ENCODE results near the gene POLR3B.

Gene POLR3B

DNA sequence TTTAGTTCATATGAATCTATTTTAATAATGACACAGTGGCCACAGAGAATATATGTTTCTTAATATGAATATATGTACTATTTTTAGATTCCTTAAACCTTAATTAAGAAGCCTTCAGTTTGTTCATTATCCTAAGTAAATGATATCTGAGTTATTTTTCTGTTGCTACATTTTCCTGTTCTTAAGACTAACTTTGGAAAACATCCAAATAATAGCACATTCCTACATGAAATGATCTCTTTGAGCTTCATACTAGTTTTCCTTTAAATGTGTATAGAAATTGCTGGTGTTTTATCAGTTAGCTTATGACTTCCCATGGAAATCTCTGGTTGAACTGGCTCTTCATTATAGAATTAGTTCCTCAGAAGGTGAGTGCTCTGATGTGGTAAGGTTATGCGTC, 72.1 kb downstream of the POLR3B start:
- Histone ChIP-seq H3K4me1 (no peaks in the 10 kb centered on the region), H3K4me3 (ENCODE audit: low read depth, low read length) (no peak overlapping the region), H3K27me3 (ENCODE audit: control insufficient read depth, insufficient read depth, low read length) (no peaks in the 10 kb centered on the region), H3K79me2 (no peaks in the 10 kb centered on the region), H3K9me3 (ENCODE audit: control insufficient read depth, low read length) (no peaks in the 10 kb centered on the region), H3K4me2 (ENCODE audit: low read length) (no peak overlapping the region), H3K9ac (no peak overlapping the region), H3K27ac (no peak overlapping the region), H3K36me3 (ENCODE audit: control insufficient read depth, insufficient read depth, low read length) (no peaks in the 10 kb centered on the region), H2AFZ (no peak overlapping the region)
- TF ChIP-seq, protein P1, sequence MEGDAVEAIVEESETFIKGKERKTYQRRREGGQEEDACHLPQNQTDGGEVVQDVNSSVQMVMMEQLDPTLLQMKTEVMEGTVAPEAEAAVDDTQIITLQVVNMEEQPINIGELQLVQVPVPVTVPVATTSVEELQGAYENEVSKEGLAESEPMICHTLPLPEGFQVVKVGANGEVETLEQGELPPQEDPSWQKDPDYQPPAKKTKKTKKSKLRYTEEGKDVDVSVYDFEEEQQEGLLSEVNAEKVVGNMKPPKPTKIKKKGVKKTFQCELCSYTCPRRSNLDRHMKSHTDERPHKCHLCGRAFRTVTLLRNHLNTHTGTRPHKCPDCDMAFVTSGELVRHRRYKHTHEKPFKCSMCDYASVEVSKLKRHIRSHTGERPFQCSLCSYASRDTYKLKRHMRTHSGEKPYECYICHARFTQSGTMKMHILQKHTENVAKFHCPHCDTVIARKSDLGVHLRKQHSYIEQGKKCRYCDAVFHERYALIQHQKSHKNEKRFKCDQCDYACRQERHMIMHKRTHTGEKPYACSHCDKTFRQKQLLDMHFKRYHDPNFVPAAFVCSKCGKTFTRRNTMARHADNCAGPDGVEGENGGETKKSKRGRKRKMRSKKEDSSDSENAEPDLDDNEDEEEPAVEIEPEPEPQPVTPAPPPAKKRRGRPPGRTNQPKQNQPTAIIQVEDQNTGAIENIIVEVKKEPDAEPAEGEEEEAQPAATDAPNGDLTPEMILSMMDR (IDR thresholded peaks at IDR 0.05) = no peak

DNA sequence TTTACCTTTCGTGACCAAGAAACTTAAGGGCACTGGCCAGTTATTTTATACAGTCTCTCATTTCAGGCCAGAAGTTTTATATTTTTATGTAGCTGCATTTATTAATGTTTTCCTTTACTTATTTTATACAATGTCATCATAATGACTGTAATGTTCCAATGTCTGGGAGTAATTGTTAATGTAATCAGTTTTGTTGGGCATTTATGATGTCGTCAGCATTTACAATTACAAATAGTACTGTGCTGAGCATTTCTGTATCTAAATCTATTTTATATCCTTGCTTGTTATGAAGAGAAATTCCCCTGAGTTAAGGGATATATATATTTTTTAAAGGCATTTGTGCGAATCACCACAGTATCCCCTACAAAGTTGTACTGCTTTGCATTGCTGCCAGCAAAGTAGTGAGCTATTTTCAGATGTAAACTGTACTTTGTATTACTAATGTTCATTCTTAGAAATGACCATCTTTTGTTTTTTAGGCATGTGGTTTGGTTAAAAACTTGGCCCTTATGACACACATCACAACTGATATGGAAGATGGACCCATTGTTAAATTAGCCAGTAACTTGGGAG, 74.4 kb downstream of the POLR3B start:
- Histone ChIP-seq H3K4me3 (ENCODE audit: low read depth, low read length) (no peak overlapping the region), H2AFZ (no peak overlapping the region), H3K36me3 (ENCODE audit: control insufficient read depth, insufficient read depth, low read length) (no peaks in the 10 kb centered on the region), H3K9me3 (ENCODE audit: control insufficient read depth, low read length) (no peaks in the 10 kb centered on the region), H3K4me1 (no peaks in the 10 kb centered on the region), H3K4me2 (ENCODE audit: low read length) (no peak overlapping the region), H3K9ac (no peak overlapping the region), H3K79me2 (no peaks in the 10 kb centered on the region), H3K27me3 (ENCODE audit: control insufficient read depth, insufficient read depth, low read length) (no peaks in the 10 kb centered on the region), H3K27ac (no peak overlapping the region)
- TF ChIP-seq, protein P1 (IDR thresholded peaks at IDR 0.05) = no peak

DNA sequence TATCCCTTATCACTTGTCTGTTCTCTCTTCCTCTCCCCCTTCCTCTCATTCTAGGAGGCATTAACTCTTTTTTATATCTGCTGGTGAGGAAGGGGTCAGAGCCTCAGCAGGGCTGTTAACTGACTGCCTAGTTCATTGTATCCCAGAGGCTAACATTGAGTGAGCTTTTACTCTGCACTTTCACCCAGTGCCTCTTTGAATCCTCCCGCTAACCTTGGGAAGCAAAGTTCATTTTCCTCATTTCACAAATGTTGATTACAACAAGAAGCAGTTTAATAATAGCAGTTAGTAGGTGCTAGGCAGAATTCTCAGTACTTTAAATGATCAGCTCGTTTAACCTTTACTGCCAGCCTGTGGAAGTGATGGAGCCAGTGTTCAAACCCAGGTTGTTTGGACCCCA, 75.5 kb downstream of the POLR3B start:
- H3K36me3 ChIP-seq (ENCODE audit: control insufficient read depth, insufficient read depth, low read length) = no peaks in the 10 kb centered on the region
- H3K27ac ChIP-seq = no peak overlapping the region
- TF ChIP-seq, protein P1 (IDR thresholded peaks at IDR 0.05) = no peak
- no peaks in the 10 kb centered on the region for H3K9me3 ChIP-seq (ENCODE audit: control insufficient read depth, low read length)
- H3K9ac ChIP-seq = no peak overlapping the region
- H3K4me2 ChIP-seq (ENCODE audit: low read length) = no peak overlapping the region
- no peaks in the 10 kb centered on the region for H3K79me2 ChIP-seq
- H3K4me3 ChIP-seq (ENCODE audit: low read depth, low read length) = no peak overlapping the region
- H3K27me3 ChIP-seq (ENCODE audit: control insufficient read depth, insufficient read depth, low read length) = no peaks in the 10 kb centered on the region
- no peak overlapping the region for H2AFZ ChIP-seq
- no peaks in the 10 kb centered on the region for H3K4me1 ChIP-seq

GRCh38 chr12:106434526-106434925, 77.0 kb downstream of the POLR3B start:
- H3K27me3 ChIP-seq (ENCODE audit: control insufficient read depth, insufficient read depth, low read length) = no peaks in the 10 kb centered on the region
- no peak overlapping the region for H3K4me2 ChIP-seq (ENCODE audit: low read length)
- no peaks in the 10 kb centered on the region for H3K9me3 ChIP-seq (ENCODE audit: control insufficient read depth, low read length)
- H3K4me1 ChIP-seq = no peaks in the 10 kb centered on the region
- H3K36me3 ChIP-seq (ENCODE audit: control insufficient read depth, insufficient read depth, low read length) = no peaks in the 10 kb centered on the region
- no peaks in the 10 kb centered on the region for H3K79me2 ChIP-seq
- H3K9ac ChIP-seq = no peak overlapping the region
- no peak overlapping the region for H2AFZ ChIP-seq
- H3K4me3 ChIP-seq (ENCODE audit: low read depth, low read length) = no peak overlapping the region
- no peak overlapping the region for H3K27ac ChIP-seq
- TF ChIP-seq, protein P1 (IDR thresholded peaks at IDR 0.05) = no peak

- H3K36me3 ChIP-seq (ENCODE audit: control insufficient read depth, insufficient read depth, low read length) = no peaks in the 10 kb centered on the region
- H3K27me3 ChIP-seq (ENCODE audit: control insufficient read depth, insufficient read depth, low read length) = no peaks in the 10 kb centered on the region
These were observed 78.6 kb downstream of the POLR3B start for GRCh38 chr12:106436164-106436563.

More at GRCh38 chr12:106436164-106436563, 78.6 kb downstream of the POLR3B start:
- Histone ChIP-seq H3K4me3 (ENCODE audit: low read depth, low read length) (no peak overlapping the region), H3K79me2 (no peaks in the 10 kb centered on the region), H3K9me3 (ENCODE audit: control insufficient read depth, low read length) (no peaks in the 10 kb centered on the region), H3K4me2 (ENCODE audit: low read length) (no peak overlapping the region), H2AFZ (no peak overlapping the region), H3K27ac (no peak overlapping the region), H3K9ac (no peak overlapping the region), H3K4me1 (no peaks in the 10 kb centered on the region)
- TF ChIP-seq, protein P1 (IDR thresholded peaks at IDR 0.05) = no peak

All from parathyroid adenoma (tissue), 2 donors.